K562 (cell line): ENCODE results near the gene SCGB1A1. TPM values are rescaled to one million over a fixed set of nuclear protein-coding genes. Genes with fewer than 3 reads are reported as not detected.

ENCODE experiments used
- FOSL1 ChIP-seq: fragments of 200-800 bp; sonication (Bioruptor generic); conservative IDR thresholded peaks from 2 replicates; pipeline ENCODE4 v1.6.1; 2016; ENCODE audit warnings: missing genetic modification characterization, missing compliant biosample characterization
- GABPA ChIP-seq: fragments of 200-800 bp; sonication (Bioruptor generic); conservative IDR thresholded peaks from 2 replicates; pipeline ENCODE4 v1.6.1; 2016; ENCODE audit warnings: low read depth, missing genetic modification characterization, missing compliant biosample characterization
- GTF2E2 ChIP-seq: fragments of 200-800 bp; sonication (Bioruptor generic); IDR thresholded peaks from 2 replicates; pipeline ENCODE4 v1.6.1; 2016; ENCODE audit warnings: missing genetic modification characterization, missing compliant biosample characterization
- HOXB6 ChIP-seq: fragments of 250-450 bp; sonication (Bioruptor Pico); IDR thresholded peaks from 2 replicates; pipeline ENCODE4 v1.5.1; 2022; ENCODE audit warnings: mild to moderate bottlenecking, borderline replicate concordance
- JUND ChIP-seq, 2 experiments: IDR thresholded peaks; 2 replicates in 1 of 2; 3 replicates in 1 of 2; pipeline ENCODE4 v1.6.1; 2011; ENCODE audit warnings: borderline replicate concordance in 2 of 2, low read depth in 2 of 2, low read length in 2 of 2, improper control_type of control experiment in 1 of 2, missing biosample characterization in 1 of 2, missing genetic modification characterization in 1 of 2, missing genetic modification reagents in 1 of 2
- KDM1A ChIP-seq, 2 experiments: fragments of 450-650 bp; IDR thresholded peaks; 2 replicates each; pipeline ENCODE4 v1.6.1; 2016; ENCODE audit warnings: mild to moderate bottlenecking in 2 of 2
- MAZ ChIP-seq, 2 experiments: fragments of 450-650 bp in 1 of 2; sonication (generic) in 1 of 2; formaldehyde crosslinking; IDR thresholded peaks in 1 of 2; conservative IDR thresholded peaks in 1 of 2; 2 replicates each; pipeline versions ENCODE4 v1.4.0 to v1.5.0; 2020; ENCODE audit warnings: mild to moderate bottlenecking in 1 of 2, missing genetic modification reagents in 1 of 2
- RCOR1 ChIP-seq, 2 experiments: IDR thresholded peaks; 2 replicates each; pipeline ENCODE4 v1.6.1; 2012; ENCODE audit warnings: low read depth in 2 of 2, low read length in 2 of 2, borderline replicate concordance in 1 of 2, improper control_type of control experiment in 1 of 2
- ZNF324 ChIP-seq: fragments of 250-450 bp; sonication (Bioruptor Pico); IDR thresholded peaks from 2 replicates; pipeline ENCODE4 v1.4.0; 2020; ENCODE audit warnings: mild to moderate bottlenecking
- ZNF76 ChIP-seq: fragments of 250-450 bp; sonication (Bioruptor Pico); IDR thresholded peaks from 2 replicates; pipeline ENCODE4 v1.4.0; 2020; ENCODE audit warnings: mild to moderate bottlenecking, moderate library complexity, borderline replicate concordance
- polyA plus RNA-seq, 8 experiments: library from polyadenylated mRNA; depleted of rRNA in 4 of 8; stranded (reverse) in 5 of 8; unstranded in 3 of 8; fragments of >200 nt; fragmentation: Nextera tagmentation in 2 of 8; fragmentation: Illumina TruSeq in 1 of 8; extraction: Ambion mirVana in 2 of 8; extraction: Trizol in 1 of 8; gene quantifications; 2 replicates each; pipeline versions ENCODE4 v1.2.1 to v1.2.3, GENCODE V29; 2011 to 2014; ENCODE audit warnings: inconsistent platforms in 1 of 8, missing spikeins in 1 of 8
- total RNA-seq, 7 experiments: library from RNA; depleted of rRNA in 6 of 7; stranded (reverse); fragments of >200 nt in 6 of 7; fragmentation: Illumina TruSeq in 2 of 7; extraction: Trizol in 2 of 7; gene quantifications; 2 replicates each; pipeline versions ENCODE4 v1.2.1 to v1.2.3, GENCODE V29; 2011 to 2021; ENCODE audit warnings: low replicate concordance in 1 of 7
- TF ChIP-seq, protein P1 (sequence below): fragments of 450-650 bp; IDR thresholded peaks from 2 replicates; pipeline ENCODE4 v1.6.1; 2016; ENCODE audit warnings: mild to moderate bottlenecking, moderate library complexity

Gene SCGB1A1
- total and polyA plus RNA-seq, 9 of the 15 experiments (the other 6 are each of a cell fraction or from before 2014, with no cell fraction given), result 0.55 TPM; not detected in 8

- TF ChIP-seq, protein P1, sequence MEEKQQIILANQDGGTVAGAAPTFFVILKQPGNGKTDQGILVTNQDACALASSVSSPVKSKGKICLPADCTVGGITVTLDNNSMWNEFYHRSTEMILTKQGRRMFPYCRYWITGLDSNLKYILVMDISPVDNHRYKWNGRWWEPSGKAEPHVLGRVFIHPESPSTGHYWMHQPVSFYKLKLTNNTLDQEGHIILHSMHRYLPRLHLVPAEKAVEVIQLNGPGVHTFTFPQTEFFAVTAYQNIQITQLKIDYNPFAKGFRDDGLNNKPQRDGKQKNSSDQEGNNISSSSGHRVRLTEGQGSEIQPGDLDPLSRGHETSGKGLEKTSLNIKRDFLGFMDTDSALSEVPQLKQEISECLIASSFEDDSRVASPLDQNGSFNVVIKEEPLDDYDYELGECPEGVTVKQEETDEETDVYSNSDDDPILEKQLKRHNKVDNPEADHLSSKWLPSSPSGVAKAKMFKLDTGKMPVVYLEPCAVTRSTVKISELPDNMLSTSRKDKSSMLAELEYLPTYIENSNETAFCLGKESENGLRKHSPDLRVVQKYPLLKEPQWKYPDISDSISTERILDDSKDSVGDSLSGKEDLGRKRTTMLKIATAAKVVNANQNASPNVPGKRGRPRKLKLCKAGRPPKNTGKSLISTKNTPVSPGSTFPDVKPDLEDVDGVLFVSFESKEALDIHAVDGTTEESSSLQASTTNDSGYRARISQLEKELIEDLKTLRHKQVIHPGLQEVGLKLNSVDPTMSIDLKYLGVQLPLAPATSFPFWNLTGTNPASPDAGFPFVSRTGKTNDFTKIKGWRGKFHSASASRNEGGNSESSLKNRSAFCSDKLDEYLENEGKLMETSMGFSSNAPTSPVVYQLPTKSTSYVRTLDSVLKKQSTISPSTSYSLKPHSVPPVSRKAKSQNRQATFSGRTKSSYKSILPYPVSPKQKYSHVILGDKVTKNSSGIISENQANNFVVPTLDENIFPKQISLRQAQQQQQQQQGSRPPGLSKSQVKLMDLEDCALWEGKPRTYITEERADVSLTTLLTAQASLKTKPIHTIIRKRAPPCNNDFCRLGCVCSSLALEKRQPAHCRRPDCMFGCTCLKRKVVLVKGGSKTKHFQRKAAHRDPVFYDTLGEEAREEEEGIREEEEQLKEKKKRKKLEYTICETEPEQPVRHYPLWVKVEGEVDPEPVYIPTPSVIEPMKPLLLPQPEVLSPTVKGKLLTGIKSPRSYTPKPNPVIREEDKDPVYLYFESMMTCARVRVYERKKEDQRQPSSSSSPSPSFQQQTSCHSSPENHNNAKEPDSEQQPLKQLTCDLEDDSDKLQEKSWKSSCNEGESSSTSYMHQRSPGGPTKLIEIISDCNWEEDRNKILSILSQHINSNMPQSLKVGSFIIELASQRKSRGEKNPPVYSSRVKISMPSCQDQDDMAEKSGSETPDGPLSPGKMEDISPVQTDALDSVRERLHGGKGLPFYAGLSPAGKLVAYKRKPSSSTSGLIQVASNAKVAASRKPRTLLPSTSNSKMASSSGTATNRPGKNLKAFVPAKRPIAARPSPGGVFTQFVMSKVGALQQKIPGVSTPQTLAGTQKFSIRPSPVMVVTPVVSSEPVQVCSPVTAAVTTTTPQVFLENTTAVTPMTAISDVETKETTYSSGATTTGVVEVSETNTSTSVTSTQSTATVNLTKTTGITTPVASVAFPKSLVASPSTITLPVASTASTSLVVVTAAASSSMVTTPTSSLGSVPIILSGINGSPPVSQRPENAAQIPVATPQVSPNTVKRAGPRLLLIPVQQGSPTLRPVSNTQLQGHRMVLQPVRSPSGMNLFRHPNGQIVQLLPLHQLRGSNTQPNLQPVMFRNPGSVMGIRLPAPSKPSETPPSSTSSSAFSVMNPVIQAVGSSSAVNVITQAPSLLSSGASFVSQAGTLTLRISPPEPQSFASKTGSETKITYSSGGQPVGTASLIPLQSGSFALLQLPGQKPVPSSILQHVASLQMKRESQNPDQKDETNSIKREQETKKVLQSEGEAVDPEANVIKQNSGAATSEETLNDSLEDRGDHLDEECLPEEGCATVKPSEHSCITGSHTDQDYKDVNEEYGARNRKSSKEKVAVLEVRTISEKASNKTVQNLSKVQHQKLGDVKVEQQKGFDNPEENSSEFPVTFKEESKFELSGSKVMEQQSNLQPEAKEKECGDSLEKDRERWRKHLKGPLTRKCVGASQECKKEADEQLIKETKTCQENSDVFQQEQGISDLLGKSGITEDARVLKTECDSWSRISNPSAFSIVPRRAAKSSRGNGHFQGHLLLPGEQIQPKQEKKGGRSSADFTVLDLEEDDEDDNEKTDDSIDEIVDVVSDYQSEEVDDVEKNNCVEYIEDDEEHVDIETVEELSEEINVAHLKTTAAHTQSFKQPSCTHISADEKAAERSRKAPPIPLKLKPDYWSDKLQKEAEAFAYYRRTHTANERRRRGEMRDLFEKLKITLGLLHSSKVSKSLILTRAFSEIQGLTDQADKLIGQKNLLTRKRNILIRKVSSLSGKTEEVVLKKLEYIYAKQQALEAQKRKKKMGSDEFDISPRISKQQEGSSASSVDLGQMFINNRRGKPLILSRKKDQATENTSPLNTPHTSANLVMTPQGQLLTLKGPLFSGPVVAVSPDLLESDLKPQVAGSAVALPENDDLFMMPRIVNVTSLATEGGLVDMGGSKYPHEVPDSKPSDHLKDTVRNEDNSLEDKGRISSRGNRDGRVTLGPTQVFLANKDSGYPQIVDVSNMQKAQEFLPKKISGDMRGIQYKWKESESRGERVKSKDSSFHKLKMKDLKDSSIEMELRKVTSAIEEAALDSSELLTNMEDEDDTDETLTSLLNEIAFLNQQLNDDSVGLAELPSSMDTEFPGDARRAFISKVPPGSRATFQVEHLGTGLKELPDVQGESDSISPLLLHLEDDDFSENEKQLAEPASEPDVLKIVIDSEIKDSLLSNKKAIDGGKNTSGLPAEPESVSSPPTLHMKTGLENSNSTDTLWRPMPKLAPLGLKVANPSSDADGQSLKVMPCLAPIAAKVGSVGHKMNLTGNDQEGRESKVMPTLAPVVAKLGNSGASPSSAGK, result peak; percentile 77
- TF ChIP-seq GABPA (tag) (peak; percentile 40; the same call in 1 of the 2 replicates), ZNF76 (no peak), ZNF324 (CRISPR knock-in tag) (no peak), HOXB6 (no peak), GTF2E2 (peak; percentile 48; the same call in 1 of the 2 replicates), MAZ (CRISPR knock-in tag; conservative IDR thresholded peaks at IDR 0.05 in 1 of 2, IDR thresholded peaks at IDR 0.05 in 1 of 2) (0 out of 4 replicates have a peak, but pooled peaks of 1 of the 2 experiments have one; percentile 9), RCOR1 (IDR thresholded peaks at IDR 0.05; ENCODE audit: borderline replicate concordance in 1 of 2, low read depth in 2 of 2, low read length in 2 of 2) (0 out of 4 replicates have a peak, but pooled peaks of 1 of the 2 experiments have one; percentile 7), JUND (IDR thresholded peaks at IDR 0.05; ENCODE audit: borderline replicate concordance, low read depth, low read length) (no peak; the same call in 1 of the 2 replicates), JUND (tag; IDR thresholded peaks at IDR 0.05; ENCODE audit: borderline replicate concordance, low read depth, low read length) (peak; percentile 79; the same call in 2 of the 3 replicates), FOSL1 (tag) (peak; percentile 90), KDM1A (IDR thresholded peaks at IDR 0.05) (no peak)
Measured at GRCh38 chr11:62427630-62428233, 8.9 kb downstream of the SCGB1A1 start (continued).
